Islet precursor cell (in vitro differentiated cells): ENCODE results near the gene GRIFIN.

Source experiments
- DNase-seq: peaks from one replicate; pipeline ENCODE4 v3.0.0-alpha.2; 2018

The GRIFIN gene

GRCh38 chr7:2497500-2498336 lies 21.5 kb upstream of the GRIFIN start:
- DNase-seq, result no peak

- no peak for DNase-seq
Observed at GRCh38 chr7:2497065-2497464, 20.9 kb upstream of the GRIFIN start.

- no peak for DNase-seq
Observed at GRCh38 chr7:2496375-2496774, 20.2 kb upstream of the GRIFIN start.

GRCh38 chr7:2495418-2496299 lies 19.5 kb upstream of the GRIFIN start:
- peak; percentile 70 for DNase-seq

GRCh38 chr7:2494191-2495130 lies 18.3 kb upstream of the GRIFIN start:
- no peak for DNase-seq

GRCh38 chr7:2493205-2494164 lies 17.3 kb upstream of the GRIFIN start:
- DNase-seq, result no peak

- no peak for DNase-seq
Observed at GRCh38 chr7:2492038-2492437, 15.8 kb upstream of the GRIFIN start.

- no peak for DNase-seq
Observed at GRCh38 chr7:2490181-2490651, 14.0 kb upstream of the GRIFIN start.

GRCh38 chr7:2488681-2489080 lies 12.5 kb upstream of the GRIFIN start:
- DNase-seq, result no peak

GRCh38 chr7:2488272-2488645 lies 12.1 kb upstream of the GRIFIN start:
- DNase-seq, result no peak

- DNase-seq, result no peak
Observed at GRCh38 chr7:2487586-2488271, 11.5 kb upstream of the GRIFIN start.

GRCh38 chr7:2484868-2485267 lies 8.7 kb upstream of the GRIFIN start:
- no peak for DNase-seq

- DNase-seq, result no peak
Observed at GRCh38 chr7:2483494-2483893, 7.3 kb upstream of the GRIFIN start.

GRCh38 chr7:2482725-2483451 lies 6.7 kb upstream of the GRIFIN start:
- DNase-seq, result no peak

GRCh38 chr7:2481195-2481594 lies 5.0 kb upstream of the GRIFIN start:
- no peak for DNase-seq

GRCh38 chr7:2480070-2480408 lies 3.8 kb upstream of the GRIFIN start:
- no peak for DNase-seq

GRCh38 chr7:2479276-2480069 lies 3.3 kb upstream of the GRIFIN start:
- DNase-seq, result no peak

GRCh38 chr7:2478800-2479199 lies 2.6 kb upstream of the GRIFIN start:
- no peak for DNase-seq

GRCh38 chr7:2478399-2478785 lies 2.2 kb upstream of the GRIFIN start:
- DNase-seq, result peak; percentile 50
